ENCODE data around the gene MRGPRE. TPM values are rescaled to one million over a fixed set of nuclear protein-coding genes. Genes with fewer than 3 reads are reported as not detected.

Gene MRGPRE
- total and polyA plus RNA-seq, 2 experiments from 2014 or later = not detected

DNA sequence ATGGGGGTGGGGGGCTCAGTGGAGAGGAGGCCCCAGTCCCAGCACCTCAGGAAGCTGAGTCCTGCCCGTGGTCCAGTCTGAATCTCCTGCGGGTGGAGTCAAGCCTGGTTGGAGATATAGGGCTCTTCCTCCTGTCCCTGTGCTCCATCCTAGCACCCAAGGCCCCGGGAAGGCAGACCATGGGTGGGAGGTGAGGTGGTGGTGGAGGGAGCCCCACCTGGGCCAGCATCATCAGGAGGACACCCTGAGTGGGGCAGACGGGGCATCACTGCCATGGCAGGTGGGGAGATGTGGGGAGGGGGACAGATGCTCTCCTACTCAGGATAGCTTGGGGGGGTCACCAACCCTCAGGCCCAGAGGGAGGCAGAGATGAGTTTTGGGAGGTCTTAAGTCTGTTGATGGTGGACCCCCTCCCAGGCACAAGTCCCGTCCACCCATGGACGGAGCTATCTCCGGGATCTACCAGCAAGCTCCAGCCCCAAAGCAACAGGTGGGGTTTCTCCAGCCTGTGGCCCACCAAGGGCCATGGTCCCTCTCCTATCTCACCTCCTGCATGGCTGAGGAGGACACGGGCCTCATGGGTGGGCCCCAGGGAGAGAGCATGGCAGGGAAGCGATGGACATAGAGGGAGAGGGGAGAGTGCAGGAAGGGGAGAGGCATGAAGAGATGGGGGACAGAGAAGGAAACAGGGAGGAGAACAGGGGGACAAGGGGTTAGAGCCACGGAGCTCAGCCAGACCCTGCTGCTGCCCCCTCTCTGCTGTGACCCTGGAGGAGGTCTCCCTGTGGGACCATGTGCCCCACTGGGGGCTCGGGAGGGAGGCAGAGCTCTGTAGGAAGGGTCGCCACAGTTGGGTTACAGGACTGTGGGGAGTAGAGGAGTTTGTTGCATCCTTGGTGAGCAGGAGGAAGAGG lies 1.3 kb downstream of the MRGPRE start:
- no peaks in the 10 kb centered on the region for H3K36me3 ChIP-seq (ENCODE audit: low read depth)
- no peak for DNase-seq
- no peaks in the 10 kb centered on the region for H3K9me3 ChIP-seq (ENCODE audit: low read depth)
- no peak overlapping the region for H3K9ac ChIP-seq
- 0 out of 2 replicates have a peak, but pooled peaks cover 6% of the 10 kb centered on the region for H3K4me1 ChIP-seq (ENCODE audit: insufficient read depth)
- no peak overlapping the region for H2AFZ ChIP-seq
- no peaks in the 10 kb centered on the region for H3K79me2 ChIP-seq (ENCODE audit: insufficient read depth)
- no peak for TF ChIP-seq EZH2 (IDR thresholded peaks at IDR 0.05; ENCODE audit: insufficient read depth, poor library complexity, severe bottlenecking)
- TF ChIP-seq EZH2phosphoT487 (IDR thresholded peaks at IDR 0.05; ENCODE audit: insufficient read depth, low read depth) = no peak
- in situ Hi-C loops (cut with MboI) = no loop called here
- H3K4me3 ChIP-seq = no peak overlapping the region
- H3F3A ChIP-seq (ENCODE audit: insufficient read depth) = no peaks in the 10 kb centered on the region
- no peak overlapping the region for H3K4me2 ChIP-seq (ENCODE audit: unreplicated experiment)
- no peaks in the 10 kb centered on the region for H4K20me1 ChIP-seq (ENCODE audit: insufficient read depth)
- WGBS, 2 experiments (ENCODE audit: low coverage in 1 of 2, low lambda C conversion rate in 2 of 2, missing lambda C conversion rate in 2 of 2) = 81 to 84% methylated on average over 10 to 12 of the region's 12 CpGs
- H3K9me2 ChIP-seq (ENCODE audit: insufficient read depth) = no peaks in the 10 kb centered on the region
- peaks cover 37% of the 10 kb centered on the region for H3K27me3 ChIP-seq (replicated peaks; ENCODE audit: insufficient read depth)
- no peak overlapping the region for H3K27ac ChIP-seq

DNA sequence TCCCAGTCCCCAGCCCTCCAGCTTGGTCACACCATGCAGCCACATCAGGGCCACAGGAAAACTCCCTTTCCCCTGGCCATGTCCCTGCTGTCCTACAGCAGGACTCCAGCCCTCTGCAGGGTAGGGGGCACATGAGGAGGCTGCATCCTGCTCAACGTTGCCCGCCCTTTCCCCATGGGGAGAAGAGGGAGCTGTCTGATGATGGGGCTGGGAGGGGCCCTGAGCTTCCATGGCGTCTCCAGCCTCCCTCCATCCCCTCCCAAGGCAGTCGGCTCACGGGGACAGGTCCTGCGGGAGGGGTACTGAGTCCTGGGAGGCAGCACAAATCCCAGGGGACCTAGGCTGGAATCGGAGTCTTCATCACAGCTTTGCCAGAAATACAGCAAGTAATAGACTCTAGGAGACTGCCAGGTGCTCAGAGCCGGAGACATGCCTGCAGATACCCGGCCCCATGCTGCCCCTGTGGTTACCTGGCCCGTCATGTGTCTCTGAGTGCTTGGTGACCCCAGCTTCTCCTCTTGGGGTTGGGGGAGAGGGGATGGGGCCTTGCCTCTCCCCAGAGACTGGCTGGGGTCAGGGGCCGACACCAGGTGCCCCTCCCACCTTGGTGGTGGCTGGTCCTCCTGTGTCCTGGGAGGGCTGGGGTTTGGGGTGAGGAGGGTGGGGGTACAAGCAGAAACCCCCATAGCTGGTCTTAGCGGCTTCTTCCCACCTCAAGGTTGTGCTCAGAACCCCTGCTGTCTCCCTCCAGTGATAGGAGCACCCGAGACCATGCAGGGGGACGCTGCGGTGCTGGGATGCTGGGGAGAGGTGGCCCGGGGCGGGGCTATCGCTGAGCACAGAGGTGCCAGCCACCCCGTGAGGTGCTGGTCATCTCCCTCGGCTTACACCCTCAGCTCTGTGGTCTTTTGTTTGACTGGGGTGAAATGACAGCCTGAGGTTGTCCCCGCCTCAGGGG lies 2.3 kb downstream of the MRGPRE start:
- Histone ChIP-seq H3F3A (ENCODE audit: insufficient read depth) (no peaks in the 10 kb centered on the region), H2AFZ (no peak overlapping the region), H3K4me3 (no peak overlapping the region), H3K4me1 (ENCODE audit: insufficient read depth) (0 out of 2 replicates have a peak, but pooled peaks cover 6% of the 10 kb centered on the region), H3K9me3 (ENCODE audit: low read depth) (no peaks in the 10 kb centered on the region), H3K4me2 (ENCODE audit: unreplicated experiment) (no peak overlapping the region), H3K79me2 (ENCODE audit: insufficient read depth) (no peaks in the 10 kb centered on the region), H3K27me3 (replicated peaks; ENCODE audit: insufficient read depth) (peaks cover 28% of the 10 kb centered on the region), H3K9me2 (ENCODE audit: insufficient read depth) (no peaks in the 10 kb centered on the region), H3K36me3 (ENCODE audit: low read depth) (no peaks in the 10 kb centered on the region), H3K9ac (no peak overlapping the region), H4K20me1 (ENCODE audit: insufficient read depth) (no peaks in the 10 kb centered on the region), H3K27ac (no peak overlapping the region)
- WGBS, 2 experiments (ENCODE audit: low coverage in 1 of 2, low lambda C conversion rate in 2 of 2, missing lambda C conversion rate in 2 of 2) = 60 to 65% methylated on average over 20 to 21 of the region's 21 CpGs
- DNase-seq = no peak
- TF ChIP-seq EZH2phosphoT487 (IDR thresholded peaks at IDR 0.05; ENCODE audit: insufficient read depth, low read depth) = no peak
- in situ Hi-C loops (cut with MboI) = no loop called here

DNA sequence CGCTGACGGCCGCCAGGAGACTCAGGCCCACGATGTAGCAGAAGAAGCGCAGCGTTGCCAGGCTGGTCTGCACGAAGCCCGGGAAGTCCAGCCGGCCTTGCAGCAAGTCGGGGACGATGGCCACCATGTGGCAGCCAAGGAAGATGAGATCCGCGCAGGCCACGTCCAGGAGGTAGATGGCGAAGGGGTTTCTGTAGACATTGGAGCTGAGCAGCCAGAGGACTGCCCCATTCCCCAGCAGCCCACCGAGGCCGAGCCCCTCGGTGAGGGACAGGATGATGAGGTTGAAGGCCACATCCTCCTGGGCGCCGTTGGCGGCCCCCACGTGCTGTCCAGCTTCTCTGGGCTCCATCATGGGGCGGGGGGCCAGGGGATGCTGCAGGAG lies 3.8 kb downstream of the MRGPRE start:
- Histone ChIP-seq H3K9me2 (ENCODE audit: insufficient read depth) (no peaks in the 10 kb centered on the region), H3K79me2 (ENCODE audit: insufficient read depth) (no peaks in the 10 kb centered on the region), H2AFZ (no peak overlapping the region), H4K20me1 (ENCODE audit: insufficient read depth) (no peaks in the 10 kb centered on the region), H3K4me3 (no peak overlapping the region), H3K9ac (no peak overlapping the region), H3K27me3 (replicated peaks; ENCODE audit: insufficient read depth) (peaks cover 23% of the 10 kb centered on the region), H3K9me3 (ENCODE audit: low read depth) (no peaks in the 10 kb centered on the region), H3F3A (ENCODE audit: insufficient read depth) (no peaks in the 10 kb centered on the region), H3K27ac (no peak overlapping the region), H3K4me2 (ENCODE audit: unreplicated experiment) (no peak overlapping the region), H3K4me1 (ENCODE audit: insufficient read depth) (0 out of 2 replicates have a peak, but pooled peaks cover 6% of the 10 kb centered on the region), H3K36me3 (ENCODE audit: low read depth) (no peaks in the 10 kb centered on the region)
- 78 to 83% methylated on average over 23 of the region's 23 CpGs for WGBS, 2 experiments (ENCODE audit: low coverage in 1 of 2, low lambda C conversion rate in 2 of 2, missing lambda C conversion rate in 2 of 2)
- no peak for DNase-seq
- TF ChIP-seq EZH2 (IDR thresholded peaks at IDR 0.05; ENCODE audit: insufficient read depth, poor library complexity, severe bottlenecking) = no peak
- no peak for TF ChIP-seq EZH2phosphoT487 (IDR thresholded peaks at IDR 0.05; ENCODE audit: insufficient read depth, low read depth)
- in situ Hi-C loops (cut with MboI) = no loop called here

All from GM23248 (cell line).